Esophagus (tissue), 2 donors: ENCODE data around the gene AGAP2. TPM values are rescaled to one million over a fixed set of nuclear protein-coding genes. Genes with fewer than 3 reads are reported as not detected.
"Not testable (repeated sequence)": the region's sequence is repeated elsewhere in the genome, so short reads cannot be mapped to it uniquely, and the experiment has no call there.

Experiments used
- H3K27ac ChIP-seq, 2 donors: one replicate each; pipeline ENCODE4 v1.5.1; 2013; ENCODE audit warnings: low read depth in 2 of 2, mild to moderate bottlenecking in 2 of 2, inconsistent platforms in 1 of 2, low read length in 1 of 2, moderate library complexity in 1 of 2
- H3K27me3 ChIP-seq, 2 donors: one replicate each; pipeline ENCODE4 v1.6.1; 2013; ENCODE audit warnings: low read length in 2 of 2, control low read depth in 1 of 2, mild to moderate bottlenecking in 1 of 2; ENCODE audit not compliant: insufficient read depth in 2 of 2, control insufficient read depth in 1 of 2
- H3K36me3 ChIP-seq, 2 donors: one replicate each; pipeline ENCODE4 v1.6.1; 2013; ENCODE audit warnings: low read length in 1 of 2; ENCODE audit not compliant: control insufficient read depth in 2 of 2, insufficient read depth in 2 of 2
- H3K4me1 ChIP-seq, 2 donors: one replicate each; pipeline ENCODE4 v1.6.1; 2013; ENCODE audit warnings: low read length in 1 of 2; ENCODE audit not compliant: control insufficient read depth in 2 of 2, insufficient read depth in 2 of 2
- H3K4me3 ChIP-seq, 2 donors: one replicate each; pipeline ENCODE4 v1.5.1; 2013; ENCODE audit warnings: low read length in 2 of 2, mild to moderate bottlenecking in 2 of 2, low read depth in 1 of 2, moderate library complexity in 1 of 2
- H3K9me3 ChIP-seq, 2 donors: one replicate each; pipeline ENCODE4 v1.6.1; 2013; ENCODE audit warnings: mild to moderate bottlenecking in 2 of 2, low read depth in 1 of 2, low read length in 1 of 2, moderate library complexity in 1 of 2; ENCODE audit not compliant: control insufficient read depth in 2 of 2, insufficient read depth in 1 of 2
- WGBS, 2 donors: extraction: QIAGEN DNeasy Blood & Tissue Kit; methylation state at CpG; one replicate each; pipeline ENCODE4 v1.1.7; 2013; 5-methylcytosine and 5-hydroxymethylcytosine counted together
- polyA plus RNA-seq, 2 donors: library from polyadenylated mRNA; stranded (reverse); fragments of 200-250 nt; gene quantifications; one replicate each; pipeline ENCODE4 v1.2.3, GENCODE V29; 2013
- donor health status: healthy with polysubstance abuse.
- donor health status: Bipolar disorder and iron deficiency.

The AGAP2 gene
- polyA plus RNA-seq, 2 donors = 0.61 to 0.94 TPM

GRCh38 chr12:57777911-57778310 is 39.4 kb upstream of the AGAP2 start:
- no peak overlapping the region for H3K4me3 ChIP-seq
- peaks cover 0 to 4% of the 10 kb centered on the region in 2 donors for H3K4me1 ChIP-seq
- peaks cover 0 to 7% of the 10 kb centered on the region in 2 donors for H3K36me3 ChIP-seq
- no peaks in the 10 kb centered on the region for H3K27me3 ChIP-seq
- WGBS, 2 donors = 93 to 94% methylated on average over 7 of the region's 7 CpGs
- H3K9me3 ChIP-seq = no peaks in the 10 kb centered on the region
- H3K27ac ChIP-seq = no peak overlapping the region

- Histone ChIP-seq H3K9me3 (no peaks in the 10 kb centered on the region), H3K27me3 (no peaks in the 10 kb centered on the region), H3K36me3 (peaks cover 0 to 7% of the 10 kb centered on the region in 2 donors), H3K4me3 (no peak overlapping the region), H3K27ac (no peak overlapping the region), H3K4me1 (peaks cover 0 to 4% of the 10 kb centered on the region in 2 donors)
- 88 to 90% methylated on average over 7 of the region's 7 CpGs for WGBS, 2 donors
These were observed 38.8 kb upstream of the AGAP2 start for GRCh38 chr12:57777367-57777766.

- WGBS, 2 donors = 90 to 100% methylated on average over 2 of the region's 2 CpGs
- Histone ChIP-seq H3K27me3 (no peaks in the 10 kb centered on the region), H3K27ac (no peak overlapping the region), H3K4me1 (peaks cover 2 to 6% of the 10 kb centered on the region in 2 donors), H3K36me3 (peaks cover 0 to 7% of the 10 kb centered on the region in 2 donors), H3K4me3 (no peak overlapping the region), H3K9me3 (no peaks in the 10 kb centered on the region)
These were observed 37.7 kb upstream of the AGAP2 start for GRCh38 chr12:57776247-57776587.

- 86 to 90% methylated on average over 4 of the region's 4 CpGs for WGBS, 2 donors
- no peak overlapping the region for H3K27ac ChIP-seq
These were observed 37.2 kb upstream of the AGAP2 start for GRCh38 chr12:57775563-57776246.

GRCh38 chr12:57775044-57775443 is 36.5 kb upstream of the AGAP2 start:
- no peaks in the 10 kb centered on the region for H3K27me3 ChIP-seq
- no peaks in the 10 kb centered on the region for H3K9me3 ChIP-seq
- H3K4me1 ChIP-seq = peaks cover 4 to 6% of the 10 kb centered on the region in 2 donors
- H3K4me3 ChIP-seq = no peak overlapping the region
- WGBS, 2 donors = 72 to 87% methylated on average over 3 of the region's 3 CpGs
- peaks cover 0 to 4% of the 10 kb centered on the region in 2 donors for H3K36me3 ChIP-seq
- H3K27ac ChIP-seq = no peak overlapping the region

More at GRCh38 chr12:57775563-57776246, 37.2 kb upstream of the AGAP2 start:
- Histone ChIP-seq H3K4me3 (no peak overlapping the region), H3K27me3 (no peaks in the 10 kb centered on the region), H3K4me1 (peaks cover 4 to 6% of the 10 kb centered on the region in 2 donors), H3K36me3 (peaks cover 0 to 7% of the 10 kb centered on the region in 2 donors), H3K9me3 (no peaks in the 10 kb centered on the region)

GRCh38 chr12:57774634-57775033 is 36.1 kb upstream of the AGAP2 start:
- 92 to 93% methylated on average over 11 of the region's 11 CpGs for WGBS, 2 donors
- not testable (repeated sequence) for H3K27me3 ChIP-seq, H3K27ac ChIP-seq, H3K4me1 ChIP-seq, H3K4me3 ChIP-seq, H3K36me3 ChIP-seq, H3K9me3 ChIP-seq

- H3K4me1 ChIP-seq = peaks cover 3 to 4% of the 10 kb centered on the region in 2 donors
- peak within 1 kb of the TSS; percentile 85 to 98 for H3K27ac ChIP-seq
- H3K9me3 ChIP-seq = no peaks in the 10 kb centered on the region
- peak within 1 kb of the TSS; percentile 80 to 85 for H3K4me3 ChIP-seq
- H3K36me3 ChIP-seq = peaks cover 0 to 7% of the 10 kb centered on the region in 2 donors
- WGBS, 2 donors = 1 to 3% methylated on average over 66 to 67 of the region's 67 CpGs
- no peaks in the 10 kb centered on the region for H3K27me3 ChIP-seq
These were observed 34.1 kb upstream of the AGAP2 start, which contains the start of gene EEF1AKMT3 for GRCh38 chr12:57772429-57773322. EEF1AKMT3 (plus strand) TSS chr12:57772614; CDS start chr12:57772725, 111 bp downstream.

GRCh38 chr12:57771873-57772428 is 33.4 kb upstream of the AGAP2 start, which contains the start of gene METTL1:
METTL1 (minus strand) TSS chr12:57772105; CDS start chr12:57772083, 22 bp downstream.
- Histone ChIP-seq H3K9me3 (no peaks in the 10 kb centered on the region), H3K4me1 (peaks cover 4 to 5% of the 10 kb centered on the region in 2 donors), H3K27me3 (no peaks in the 10 kb centered on the region), H3K36me3 (peaks cover 0 to 7% of the 10 kb centered on the region in 2 donors), H3K4me3 (peak within 1 kb of the TSS; percentile 80 to 85), H3K27ac (peak within 1 kb of the TSS; percentile 85 to 98)
- 0% methylated on average over 28 of the region's 28 CpGs for WGBS, 2 donors

- Histone ChIP-seq H3K4me1 (peaks cover 10% of the 10 kb centered on the region in 2 donors), H3K4me3 (peak overlapping the region; percentile 80 to 85), H3K27me3 (no peaks in the 10 kb centered on the region), H3K36me3 (peaks cover 0 to 7% of the 10 kb centered on the region in 2 donors), H3K9me3 (no peaks in the 10 kb centered on the region), H3K27ac (peak overlapping the region; percentile 85 to 98)
- WGBS, 2 donors = 0 to 2% methylated on average over 16 of the region's 16 CpGs
These were observed 32.8 kb upstream of the AGAP2 start for GRCh38 chr12:57771236-57771872.
